Brain pericyte (primary cell): ENCODE results near the gene COQ2.
"Not testable (repeated sequence)": the region's sequence is repeated elsewhere in the genome, so short reads cannot be mapped to it uniquely, and the experiment has no call there.

Experiments used
- DNase-seq: peaks from one replicate; pipeline ENCODE4 v3.0.0-alpha.2; 2012; ENCODE audit warnings: low read depth, low spot score

Gene COQ2

GRCh38 chr4:83285055-83285407, 433 bp upstream of the COQ2 start:
- DNase-seq, result no peak

GRCh38 chr4:83283181-83283580, 1.4 kb downstream of the COQ2 start:
- no peak for DNase-seq

- no peak for DNase-seq
Measured at GRCh38 chr4:83282049-83282535, 2.5 kb downstream of the COQ2 start.

GRCh38 chr4:83281307-83281706, 3.3 kb downstream of the COQ2 start:
- no peak for DNase-seq

GRCh38 chr4:83276299-83277040, 8.1 kb downstream of the COQ2 start:
- no peak for DNase-seq

GRCh38 chr4:83273926-83274325, 10.7 kb downstream of the COQ2 start:
- DNase-seq, result not testable (repeated sequence)

GRCh38 chr4:83272900-83273299, 11.7 kb downstream of the COQ2 start:
- no peak for DNase-seq

- DNase-seq, result no peak
Measured at GRCh38 chr4:83269256-83269655, 15.3 kb downstream of the COQ2 start.

- DNase-seq, result no peak
Measured at GRCh38 chr4:83268491-83268890, 16.1 kb downstream of the COQ2 start.

GRCh38 chr4:83267830-83268475, 16.6 kb downstream of the COQ2 start:
- no peak for DNase-seq

GRCh38 chr4:83267121-83267829, 17.3 kb downstream of the COQ2 start:
- DNase-seq, result peak; percentile 79

GRCh38 chr4:83266689-83267088, 17.9 kb downstream of the COQ2 start:
- DNase-seq, result no peak

- no peak for DNase-seq
Measured at GRCh38 chr4:83263106-83263505, 21.5 kb downstream of the COQ2 start.

- DNase-seq, result no peak
Measured at GRCh38 chr4:83262682-83263081, 21.9 kb downstream of the COQ2 start.

GRCh38 chr4:83261307-83261706, 23.3 kb downstream of the COQ2 start:
- no peak for DNase-seq

GRCh38 chr4:83259586-83259985, 25.0 kb downstream of the COQ2 start:
- DNase-seq, result no peak

- no peak for DNase-seq
Measured at GRCh38 chr4:83258461-83258860, 26.1 kb downstream of the COQ2 start.

GRCh38 chr4:83257811-83258210, 26.8 kb downstream of the COQ2 start:
- DNase-seq, result no peak

- no peak for DNase-seq
Measured at GRCh38 chr4:83255584-83255983, 29.0 kb downstream of the COQ2 start.

- no peak for DNase-seq
Measured at GRCh38 chr4:83252782-83253405, 31.7 kb downstream of the COQ2 start.

- no peak for DNase-seq
Measured at GRCh38 chr4:83251447-83251830, 33.2 kb downstream of the COQ2 start.
